H4 (cell line): Measurements from ENCODE around the gene SSH2. TPM values are rescaled to one million over a fixed set of nuclear protein-coding genes. Genes with fewer than 3 reads are reported as not detected.

Experiments
- DNase-seq: peaks from one replicate; pipeline ENCODE4 v3.0.0-alpha.2; 2015; ENCODE audit warnings: low spot score
- total RNA-seq: library from RNA; depleted of rRNA; stranded (reverse); fragments of >200 nt; shearing (Covaris generic); gene quantifications from 2 replicates; pipeline ENCODE4 v1.2.3, GENCODE V29; 2014; rRNA removed

Gene SSH2
- total RNA-seq, 1 experiment from 2014 or later = 9.4 TPM

GRCh38 chr17:29577001-29577370, 353.0 kb downstream of the SSH2 start:
- DNase-seq = no peak

GRCh38 chr17:29576214-29577000, 353.6 kb downstream of the SSH2 start:
- no peak for DNase-seq

Other genes with a start within 250 kb of the SSH2 start
- gene EFCAB5, start 11.4 kb upstream of the SSH2 start, total RNA-seq = 0.58 TPM in 1 of 2 replicates, not detected in the other
- 1.9 and 5.0 TPM in 2 replicates for gene NSRP1, start 186.6 kb upstream of the SSH2 start, total RNA-seq